Esophagus muscularis mucosa (tissue), 4 donors: ENCODE data around the gene OR2AE1. TPM values are rescaled to one million over a fixed set of nuclear protein-coding genes. Genes with fewer than 3 reads are reported as not detected.

ENCODE experiments used
- DNase-seq: peaks from one replicate; pipeline ENCODE4 v3.0.0-alpha.2; 2017; ENCODE audit errors: extremely low spot score
- H3K27ac ChIP-seq, 4 donors: fragments of 200-600 bp; sonication (generic); replicated peaks in 1 of 4; 1 replicate in 3 of 4; 2 replicates in 1 of 4; pipeline ENCODE4 v1.5.1; 2016 to 2019; ENCODE audit warnings: mild to moderate bottlenecking in 1 of 4
- H3K27me3 ChIP-seq, 4 donors: fragments of 200-600 bp; sonication (generic); one replicate each; pipeline versions ENCODE4 v1.5.1 to v1.6.0; 2016 to 2019
- H3K36me3 ChIP-seq, 4 donors: fragments of 200-600 bp; sonication (generic); one replicate each; pipeline ENCODE4 v1.5.1; 2016 to 2019
- H3K4me1 ChIP-seq, 4 donors: fragments of 200-600 bp; sonication (generic); one replicate each; pipeline ENCODE4 v1.5.1; 2016 to 2019
- H3K4me3 ChIP-seq, 4 donors: fragments of 200-600 bp; sonication (generic); 1 replicate in 2 of 4; 2 replicates in 2 of 4; pipeline ENCODE4 v1.5.1; 2016 to 2019; ENCODE audit warnings: mild to moderate bottlenecking in 4 of 4, moderate library complexity in 1 of 4
- H3K9me3 ChIP-seq, 4 donors: fragments of 200-600 bp; sonication (generic); 1 replicate in 3 of 4; 2 replicates in 1 of 4; pipeline ENCODE4 v1.5.1; 2016 to 2019
- CTCF ChIP-seq, 3 experiments: fragments of 200-600 bp in 2 of 3; fragments of 450-650 bp in 1 of 3; sonication (generic) in 2 of 3; IDR thresholded peaks; one replicate each; pipeline ENCODE4 v1.5.1; 2017 to 2019; ENCODE audit warnings: antibody characterized with exemption in 3 of 3, mild to moderate bottlenecking in 2 of 3, moderate library complexity in 1 of 3
- EP300 ChIP-seq: sonication (generic); formaldehyde crosslinking; IDR thresholded peaks from one replicate; pipeline ENCODE4 v1.6.1; 2017; ENCODE audit warnings: antibody characterized with exemption
- POLR2A ChIP-seq: fragments of 450-650 bp; IDR thresholded peaks from one replicate; pipeline ENCODE4 v1.6.1; 2017; ENCODE audit warnings: antibody characterized with exemption, moderate library complexity, mild to moderate bottlenecking, low read depth
- POLR2AphosphoS5 ChIP-seq, 2 donors: sonication (generic); formaldehyde crosslinking; IDR thresholded peaks; one replicate each; pipeline ENCODE4 v1.6.1; 2017; ENCODE audit warnings: antibody characterized with exemption in 2 of 2
- WGBS: methylation state at CpG from one replicate; pipeline ENCODE4 v1.1.5; 2018; 5-methylcytosine and 5-hydroxymethylcytosine counted together
- intact Hi-C: fragments of 100-400 bp; cut with DNase I; formaldehyde crosslinking; loops from one replicate; pipeline ENCODE4 v1.15.1; 2023
- small RNA-seq, 3 donors: library from RNA; depleted of rRNA; stranded (forward); fragments of <200 nt; gene quantifications; one replicate each; pipeline ENCODE3, GENCODE V24; 2016
- total RNA-seq, 4 donors: library from RNA; depleted of rRNA; stranded (reverse); fragments of >200 nt; gene quantifications; one replicate each; pipeline versions ENCODE4 v1.1.0 to v1.2.1, GENCODE V29; 2016

Gene OR2AE1
- total RNA-seq, 4 donors from 2014 or later: 0.65 TPM; not detected in 3

- Histone ChIP-seq H3K9me3 (no peaks in the 10 kb centered on the region), H3K27me3 (no peaks in the 10 kb centered on the region), H3K4me1 (no peaks in the 10 kb centered on the region), H3K36me3 (no peaks in the 10 kb centered on the region), H3K4me3 (no peak overlapping the region), H3K27ac (no peak overlapping the region)
- intact Hi-C loops: no loop called here
- TF ChIP-seq POLR2AphosphoS5 (IDR thresholded peaks at IDR 0.05): no peak
- no peak for TF ChIP-seq POLR2A
- no peak for DNase-seq
Observed at GRCh38 chr7:99828811-99829210, 48.0 kb downstream of the OR2AE1 start.

- no peaks in the 10 kb centered on the region for H3K9me3 ChIP-seq
- H3K27me3 ChIP-seq: peaks cover 0 to 9% (median 0%) of the 10 kb centered on the region in 4 donors
- intact Hi-C loops: no loop called here
- DNase-seq: no peak
- no peak for TF ChIP-seq POLR2AphosphoS5 (IDR thresholded peaks at IDR 0.05)
- TF ChIP-seq POLR2A: no peak
- TF ChIP-seq CTCF (IDR thresholded peaks at IDR 0.05): no peak
- TF ChIP-seq EP300: no peak
- H3K4me3 ChIP-seq: no peak overlapping the region
- WGBS: 75% methylated on average over 2 of the region's 2 CpGs
- H3K36me3 ChIP-seq: no peaks in the 10 kb centered on the region
- no peaks in the 10 kb centered on the region for H3K4me1 ChIP-seq
- no peak overlapping the region for H3K27ac ChIP-seq
Observed at GRCh38 chr7:99827040-99827778, 49.6 kb downstream of the OR2AE1 start.

Small RNA genes lying within 50 kb of the gene (small RNA-seq; reads per million reads assigned to genes)
- gene AC011904.1: 0 reads per million in 3 donors
- gene CYP3A52P: 0 reads per million in 3 donors

Other genes starting within 250 kb of the OR2AE1 start
- 1 to 10 TPM in 3 of 4 donors, under 1 TPM in 1; 0.91 to 4.6 (median 2.3) TPM for gene CYP3A5, start 197.0 kb downstream of the OR2AE1 start, total RNA-seq
- gene CYP3A7, start 141.8 kb downstream of the OR2AE1 start, total RNA-seq: under 1 TPM in 2 of 4 donors, not detected in 2; 0.26 to 0.34 TPM
- not detected for gene CYP3A4, start 92.8 kb downstream of the OR2AE1 start, total RNA-seq
- not detected for gene CYP3A43, start 49.0 kb downstream of the OR2AE1 start, total RNA-seq
- 10 to 100 TPM; 21.2 to 27.8 (median 24.7) TPM for gene TRIM4, start 42.5 kb upstream of the OR2AE1 start, total RNA-seq
- not detected for gene GJC3, start 52.6 kb upstream of the OR2AE1 start, total RNA-seq
- gene AZGP1, start 99.0 kb upstream of the OR2AE1 start, total RNA-seq: 1 to 10 TPM; 2.5 to 3.4 (median 3.0) TPM
- gene ZKSCAN1, start 138.6 kb upstream of the OR2AE1 start, total RNA-seq: 10 to 100 TPM; 22.7 to 27.0 (median 24.0) TPM
- gene ZSCAN21, start 172.7 kb upstream of the OR2AE1 start, total RNA-seq: 10 to 100 TPM; 12.9 to 18.4 (median 16.1) TPM
- gene ZNF3, start 204.7 kb upstream of the OR2AE1 start, total RNA-seq: 10 to 100 TPM; 15.6 to 25.3 (median 20.7) TPM
- gene COPS6, start 211.9 kb upstream of the OR2AE1 start, total RNA-seq: 10 to 100 TPM; 49.4 to 97.6 (median 73.7) TPM
- 10 to 100 TPM; 35.3 to 60.3 (median 41.1) TPM for gene MCM7, start 224.4 kb upstream of the OR2AE1 start, total RNA-seq
- gene AP4M1, start 224.6 kb upstream of the OR2AE1 start, total RNA-seq: 10 to 100 TPM; 19.9 to 31.7 (median 26.1) TPM
- gene TAF6, start 242.3 kb upstream of the OR2AE1 start, total RNA-seq: 10 to 100 TPM; 48.5 to 92.1 (median 77.8) TPM
- 10 to 100 TPM in 3 of 4 donors, 1 to 10 TPM in 1; 8.3 to 16.2 (median 13.3) TPM for gene CNPY4, start 242.6 kb upstream of the OR2AE1 start, total RNA-seq
- gene MBLAC1, start 249.9 kb upstream of the OR2AE1 start, total RNA-seq: 1 to 10 TPM; 3.1 to 8.8 (median 5.0) TPM